HL-60/S4 treated with phorbol 12-myristate 13-acetate at 8.2 ng/mL for 4 days and 3 days (cell line): Measurements from ENCODE around the gene ING4.

Experiments
- in situ Hi-C: fragments of 300-500 bp; cut with MboI; formaldehyde crosslinking; loops from 2 replicates; pipeline ENCODE4 v1.15.0; 2022; ENCODE audit warnings: low sequenced_read_pairs

Gene ING4

DNA sequence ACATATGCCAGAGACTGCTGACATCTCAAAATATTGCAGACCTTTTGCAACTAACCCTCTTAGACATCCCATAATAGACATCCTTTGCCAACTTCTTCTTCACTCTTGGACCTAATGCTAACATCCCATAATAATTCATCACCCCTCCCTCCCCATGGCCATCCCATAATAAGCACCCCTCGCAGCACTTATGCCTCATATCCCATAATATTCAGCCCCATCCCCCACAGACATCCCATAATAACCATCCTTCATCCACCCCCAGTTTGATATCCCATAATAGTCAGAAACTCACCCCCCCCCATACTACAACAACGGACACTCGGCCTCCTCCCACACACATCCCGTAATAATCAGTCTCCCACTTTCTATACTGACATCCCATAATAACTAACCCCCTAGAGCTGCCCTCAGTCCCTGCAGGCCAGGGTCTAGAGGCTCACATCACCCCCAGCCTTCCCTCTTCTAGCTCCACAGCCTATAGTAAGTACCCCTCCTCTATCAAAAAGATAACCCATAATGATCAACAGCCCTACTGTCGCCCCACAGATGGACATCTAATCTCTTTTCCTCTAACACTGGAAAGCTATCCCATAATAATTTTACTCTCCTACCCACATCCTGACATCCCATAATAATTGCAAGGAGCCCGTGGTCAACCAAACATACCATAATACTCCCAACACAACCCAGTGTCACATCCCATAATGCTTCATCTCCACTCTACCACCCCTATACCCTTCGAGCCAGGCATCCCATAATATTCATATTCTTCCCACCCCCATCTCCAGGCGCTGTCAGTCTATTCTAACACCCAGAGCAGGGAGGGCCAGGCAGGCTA, 54.9 kb downstream of the ING4 start:
- in situ Hi-C loops: no loop called here

GRCh38 chr12:6606331-6607131, 56.4 kb downstream of the ING4 start:
- in situ Hi-C loops: no loop called here

DNA sequence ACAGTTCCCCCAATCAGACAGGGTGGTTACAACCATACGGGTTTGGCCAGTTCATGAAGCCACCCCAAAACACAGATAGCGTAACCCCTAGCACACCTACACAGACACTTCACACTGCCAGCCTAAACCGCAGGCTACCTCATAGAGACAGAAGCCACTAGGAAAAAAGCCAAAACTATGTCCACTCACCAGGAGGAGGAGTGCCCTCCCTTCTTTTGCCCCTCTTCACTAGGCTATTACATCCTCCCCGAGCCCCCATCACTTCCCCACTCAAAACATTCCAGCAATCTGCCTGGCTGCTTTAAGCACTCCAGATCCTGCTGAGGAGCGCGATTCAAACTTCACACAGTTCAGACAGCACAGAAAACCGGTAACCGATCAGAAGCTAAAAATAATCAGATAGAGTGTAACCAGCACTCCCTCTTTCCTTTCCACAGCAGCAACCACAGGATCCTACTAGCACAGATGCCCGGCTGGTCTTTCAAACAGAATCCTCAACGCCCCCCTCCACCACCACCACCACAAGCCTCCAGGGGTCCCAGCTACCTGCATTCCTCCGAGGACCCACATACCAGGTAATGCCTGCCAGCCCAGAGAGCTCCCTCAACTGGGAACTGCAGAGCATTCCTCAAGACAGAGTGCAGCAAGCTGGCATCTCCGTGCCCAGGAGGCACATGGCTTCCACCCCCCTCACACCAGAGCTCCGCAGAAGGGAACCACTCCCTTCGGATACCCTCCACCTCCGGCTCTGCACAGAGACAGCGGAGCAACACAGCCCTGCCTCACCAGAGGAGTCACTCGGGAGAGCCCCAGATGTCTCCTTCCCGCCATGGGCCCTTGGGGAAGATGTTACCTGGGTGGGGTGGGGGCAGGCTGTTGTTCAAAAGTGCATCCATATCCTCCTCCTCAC, 57.2 kb downstream of the ING4 start:
- in situ Hi-C loops: no loop called here

DNA sequence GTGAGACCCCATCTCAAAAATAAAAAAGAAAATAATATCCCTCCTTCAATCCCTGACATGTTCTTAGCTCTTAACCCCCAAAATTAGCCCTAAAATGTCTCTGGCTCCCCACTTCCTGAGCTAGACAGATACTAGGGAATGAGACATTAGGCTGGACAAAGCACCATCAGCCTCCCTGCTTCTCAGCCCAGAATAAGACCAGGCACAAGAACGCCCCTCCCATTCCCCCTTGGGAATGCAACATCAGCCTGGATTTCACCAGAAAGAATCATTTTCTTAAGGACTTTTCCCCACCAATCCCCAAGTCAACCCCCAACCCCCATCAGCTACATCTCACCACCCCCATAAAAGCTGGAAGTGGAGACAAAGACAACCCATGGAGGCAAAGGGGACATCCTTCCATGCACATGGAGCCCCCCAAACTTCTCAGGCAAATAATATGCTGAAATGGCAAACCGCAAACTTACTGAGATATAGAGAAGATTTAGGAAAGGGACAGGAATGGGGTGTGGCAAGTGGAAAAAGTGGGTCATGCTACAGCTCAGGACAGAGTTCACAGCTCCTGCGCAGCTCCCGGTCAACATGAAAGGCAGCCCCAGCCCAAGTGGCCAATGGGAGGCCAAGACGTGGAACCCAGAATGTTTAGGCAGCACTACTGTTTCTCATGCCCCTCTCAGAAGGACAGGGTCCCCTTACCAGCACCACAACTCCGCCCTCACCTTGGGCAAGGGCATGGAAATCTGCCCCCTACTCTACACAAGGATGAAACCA, 58.5 kb downstream of the ING4 start:
- in situ Hi-C loops: no loop called here

- in situ Hi-C loops: no loop called here
These were observed 59.8 kb downstream of the ING4 start for GRCh38 chr12:6603095-6603567.

GRCh38 chr12:6602526-6602925, 60.4 kb downstream of the ING4 start:
- in situ Hi-C loops: no loop called here
